GM12874 (cell line): Measurements from ENCODE around the gene ZC3H12C.

Experiments used
- CTCF ChIP-seq: IDR thresholded peaks from 2 replicates; pipeline ENCODE4 v1.5.1; 2011; ENCODE audit warnings: low read depth, mild to moderate bottlenecking, control low read depth, low read length, moderate library complexity; ENCODE audit not compliant: insufficient read depth

Gene ZC3H12C

DNA sequence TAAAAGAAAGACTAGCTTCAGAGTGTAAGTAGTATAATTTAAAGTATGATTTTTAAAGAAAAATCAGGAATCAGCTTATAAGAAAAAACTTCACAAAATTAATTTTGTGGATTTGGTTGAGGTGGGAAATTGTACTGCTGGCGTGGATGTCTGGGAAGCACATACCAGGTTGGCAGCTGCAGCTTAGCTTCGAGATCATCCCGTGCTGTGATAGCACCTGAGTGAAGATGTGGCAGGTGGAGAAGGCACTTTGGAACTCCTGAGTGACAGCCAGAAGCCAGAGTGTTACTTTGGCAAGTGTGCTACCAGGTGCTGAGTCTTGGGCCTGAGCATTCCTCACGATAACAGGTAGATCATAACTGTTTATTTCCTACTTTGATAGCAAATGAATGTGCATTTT lies 17.7 kb downstream of the ZC3H12C start:
- TF ChIP-seq CTCF = no peak

GRCh38 chr11:110112457-110112856 lies 19.3 kb downstream of the ZC3H12C start:
- no peak for TF ChIP-seq CTCF

DNA sequence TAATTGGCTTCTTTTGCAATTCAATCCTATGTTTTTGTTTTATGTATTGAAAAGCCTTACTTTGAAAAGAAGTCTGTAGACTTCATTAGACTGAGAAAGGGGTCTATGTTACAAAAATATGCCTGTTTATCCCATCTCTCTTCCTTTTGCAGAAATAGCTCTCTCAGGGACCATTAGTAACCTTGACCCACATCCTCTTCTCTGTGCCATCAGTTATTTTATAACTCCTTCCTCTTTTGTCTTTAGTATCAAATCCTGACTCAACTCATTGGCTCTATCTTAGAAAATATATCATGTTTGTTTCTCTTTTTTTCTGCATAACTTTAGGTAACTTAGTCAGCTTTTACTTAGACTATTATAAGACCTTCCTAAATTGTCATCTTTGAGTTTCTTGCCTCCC lies 20.3 kb downstream of the ZC3H12C start:
- no peak for TF ChIP-seq CTCF

GRCh38 chr11:110113973-110114372 lies 20.8 kb downstream of the ZC3H12C start:
- no peak for TF ChIP-seq CTCF

- no peak for TF ChIP-seq CTCF
Measured at GRCh38 chr11:110119317-110119716, 26.1 kb downstream of the ZC3H12C start.

- no peak for TF ChIP-seq CTCF
Measured at GRCh38 chr11:110121204-110121603, 28.0 kb downstream of the ZC3H12C start.

- no peak for TF ChIP-seq CTCF
Measured at GRCh38 chr11:110123003-110123402, 29.8 kb downstream of the ZC3H12C start.

GRCh38 chr11:110124605-110125004 lies 31.4 kb downstream of the ZC3H12C start:
- no peak for TF ChIP-seq CTCF
